ENCODE data around the gene CFAP20DC.
"Not testable (repeated sequence)": the region's sequence is repeated elsewhere in the genome, so short reads cannot be mapped to it uniquely, and the experiment has no call there.

The CFAP20DC gene

GRCh38 chr3:58864480-58864879 lies 185.3 kb downstream of the CFAP20DC start:
- no peak for DNase-seq

GRCh38 chr3:58863206-58863605 lies 186.6 kb downstream of the CFAP20DC start:
- no peak for DNase-seq

- DNase-seq = no peak
Observed at GRCh38 chr3:58861551-58861950, 188.3 kb downstream of the CFAP20DC start.

DNA sequence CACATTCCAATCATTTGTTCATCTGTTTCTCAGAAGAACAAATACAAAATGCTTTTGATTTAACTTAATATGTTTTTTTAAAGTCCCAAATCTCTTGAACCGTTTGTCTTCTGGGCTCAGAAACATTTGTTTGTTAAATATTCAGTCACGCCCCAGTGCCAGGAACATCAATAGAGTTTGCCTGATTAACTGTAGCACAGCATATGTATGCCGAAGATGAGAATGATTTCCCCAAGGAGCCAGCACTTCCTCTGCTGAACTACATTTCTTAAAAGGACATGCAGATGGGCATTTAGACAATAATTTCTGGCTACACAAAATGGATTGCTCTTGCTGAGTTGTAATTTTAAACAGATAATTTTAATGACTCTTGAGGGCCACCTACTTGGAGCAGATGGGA lies 191.7 kb downstream of the CFAP20DC start:
- DNase-seq = no peak

- DNase-seq = no peak
Observed at GRCh38 chr3:58857402-58857801, 192.4 kb downstream of the CFAP20DC start.

- DNase-seq = no peak
Observed at GRCh38 chr3:58848826-58849225, 201.0 kb downstream of the CFAP20DC start.

DNA sequence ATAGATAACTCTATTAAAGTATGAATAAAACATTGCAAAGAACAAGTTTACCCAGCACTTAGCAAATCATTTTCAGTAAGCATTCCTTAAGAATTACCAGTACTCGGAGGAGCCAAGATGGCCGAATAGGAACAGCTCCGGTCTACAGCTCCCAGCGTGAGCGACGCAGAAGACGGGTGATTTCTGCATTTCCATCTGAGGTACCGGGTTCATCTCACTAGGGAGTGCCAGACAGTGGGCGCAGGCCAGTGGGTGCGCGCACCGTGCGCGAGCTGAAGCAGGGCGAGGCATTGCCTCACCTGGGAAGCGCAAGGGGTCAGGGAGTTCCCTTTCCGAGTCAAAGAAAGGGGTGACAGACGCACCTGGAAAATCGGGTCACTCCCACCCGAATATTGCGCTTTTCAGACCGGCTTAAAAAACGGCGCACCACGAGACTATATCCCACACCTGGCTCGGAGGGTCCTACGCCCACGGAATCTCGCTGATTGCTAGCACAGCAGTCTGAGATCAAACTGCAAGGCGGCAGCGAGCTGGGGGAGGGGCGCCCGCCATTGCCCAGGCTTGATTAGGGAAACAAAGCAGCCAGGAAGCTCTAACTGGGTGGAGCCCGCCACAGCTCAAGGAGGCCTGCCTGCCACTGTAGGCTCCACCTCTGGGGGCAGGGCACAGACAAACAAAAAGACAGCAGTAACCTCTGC lies 207.6 kb downstream of the CFAP20DC start:
- not testable (repeated sequence) for DNase-seq

GRCh38 chr3:58840949-58841348 lies 208.9 kb downstream of the CFAP20DC start:
- no peak for DNase-seq

DNA sequence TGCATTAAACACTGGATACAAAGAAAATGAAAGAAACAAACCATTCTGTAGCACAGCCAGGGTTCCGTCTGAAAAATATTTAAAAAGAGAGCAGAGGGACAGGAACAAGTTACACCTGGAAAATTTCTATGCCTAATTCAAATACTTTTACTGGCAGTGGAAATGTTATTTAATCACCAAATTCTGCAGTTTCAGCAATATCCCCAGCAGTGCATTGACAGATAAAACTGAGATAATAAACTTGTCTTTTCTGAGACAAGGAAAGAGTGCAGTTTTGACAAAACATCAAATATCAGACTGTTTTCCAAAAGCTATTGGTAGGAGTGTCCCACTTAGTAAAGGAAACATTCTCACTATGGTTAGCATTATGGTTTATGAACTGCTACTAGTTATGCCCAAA lies 209.9 kb downstream of the CFAP20DC start:
- no peak for DNase-seq

GRCh38 chr3:58839187-58839586 lies 210.6 kb downstream of the CFAP20DC start:
- DNase-seq = no peak

GRCh38 chr3:58837856-58838255 lies 212.0 kb downstream of the CFAP20DC start:
- DNase-seq = no peak

GRCh38 chr3:58837141-58837843 lies 212.5 kb downstream of the CFAP20DC start:
- DNase-seq = no peak

DNA sequence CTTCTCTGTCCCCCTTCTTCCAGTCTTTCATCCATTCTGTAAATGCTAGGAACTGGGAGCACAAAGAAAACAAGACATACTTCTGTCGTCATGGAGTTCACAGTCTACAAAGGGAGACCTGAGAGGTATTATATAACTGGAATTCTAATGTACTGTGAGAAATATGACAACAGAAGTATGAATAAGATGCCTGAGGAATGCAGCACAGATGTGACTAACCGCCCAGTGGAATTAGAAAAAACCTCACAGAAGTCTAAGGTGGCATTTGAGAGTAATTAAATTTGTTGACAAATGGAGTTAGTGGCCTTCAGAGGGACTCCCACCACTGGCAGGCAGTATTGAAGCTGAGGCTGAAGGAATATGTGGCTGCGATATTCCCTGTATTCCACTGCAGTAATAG lies 214.7 kb downstream of the CFAP20DC start:
- no peak for DNase-seq

DNA sequence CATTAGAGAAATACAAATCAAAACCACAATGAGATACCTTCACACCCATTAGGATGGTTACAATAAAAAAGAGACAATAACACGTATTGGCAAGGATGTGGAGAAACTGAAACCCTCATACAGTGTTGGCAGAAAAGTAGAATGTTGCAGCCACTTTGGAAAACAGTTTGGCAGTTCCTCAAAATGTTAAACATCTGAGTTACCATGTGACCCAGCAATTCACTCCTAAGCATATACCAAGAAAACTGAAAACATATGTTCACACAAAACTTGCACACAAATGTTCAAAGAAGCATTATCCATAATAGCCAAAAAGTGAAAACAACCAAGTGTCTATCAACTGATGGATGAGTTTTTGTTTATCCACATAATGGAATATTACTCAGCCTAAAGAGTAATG lies 216.3 kb downstream of the CFAP20DC start:
- peak in 1 of 4 experiments; percentile 1 for DNase-seq

- DNase-seq = no peak
Observed at GRCh38 chr3:58829321-58830000, 220.4 kb downstream of the CFAP20DC start.

DNA sequence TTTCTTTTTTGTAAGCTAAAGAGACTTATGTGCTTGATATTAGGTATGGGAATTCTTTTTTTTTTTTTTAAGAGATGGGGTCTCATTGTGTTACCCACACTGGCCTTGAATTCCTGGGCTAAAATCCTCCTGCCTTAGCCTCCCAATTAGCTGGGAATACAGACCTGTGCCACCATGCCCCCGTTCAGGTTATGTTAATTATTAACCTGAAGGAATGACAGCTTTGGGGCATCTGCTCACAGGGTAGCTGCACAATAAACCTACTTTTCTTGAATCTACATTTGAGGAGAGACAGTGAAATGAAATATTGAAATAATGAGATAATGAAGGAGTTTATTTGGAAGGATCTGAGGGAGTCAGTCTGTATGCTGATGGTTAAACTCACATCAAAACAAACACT lies 225.0 kb downstream of the CFAP20DC start:
- DNase-seq = no peak

DNA sequence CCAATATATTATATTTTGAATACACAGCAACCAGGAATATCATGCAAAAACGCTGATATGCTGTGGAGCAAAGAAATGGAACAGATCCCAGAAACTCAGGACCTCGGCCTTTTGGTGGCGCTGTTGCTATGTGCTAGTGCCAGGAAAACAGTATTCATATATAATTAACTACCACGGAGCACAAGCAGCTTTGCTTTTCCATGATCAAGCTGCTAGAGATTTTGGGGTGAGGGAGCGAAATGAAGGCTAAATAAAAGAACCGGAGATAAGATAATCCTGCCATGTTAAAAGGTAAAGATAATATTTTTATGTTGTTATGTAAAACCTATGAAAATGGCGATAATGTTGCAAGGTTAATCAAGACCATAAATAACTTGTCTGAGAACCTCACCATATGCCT lies 225.5 kb downstream of the CFAP20DC start:
- DNase-seq = peak; percentile 36 to 62 (median 50)

DNA sequence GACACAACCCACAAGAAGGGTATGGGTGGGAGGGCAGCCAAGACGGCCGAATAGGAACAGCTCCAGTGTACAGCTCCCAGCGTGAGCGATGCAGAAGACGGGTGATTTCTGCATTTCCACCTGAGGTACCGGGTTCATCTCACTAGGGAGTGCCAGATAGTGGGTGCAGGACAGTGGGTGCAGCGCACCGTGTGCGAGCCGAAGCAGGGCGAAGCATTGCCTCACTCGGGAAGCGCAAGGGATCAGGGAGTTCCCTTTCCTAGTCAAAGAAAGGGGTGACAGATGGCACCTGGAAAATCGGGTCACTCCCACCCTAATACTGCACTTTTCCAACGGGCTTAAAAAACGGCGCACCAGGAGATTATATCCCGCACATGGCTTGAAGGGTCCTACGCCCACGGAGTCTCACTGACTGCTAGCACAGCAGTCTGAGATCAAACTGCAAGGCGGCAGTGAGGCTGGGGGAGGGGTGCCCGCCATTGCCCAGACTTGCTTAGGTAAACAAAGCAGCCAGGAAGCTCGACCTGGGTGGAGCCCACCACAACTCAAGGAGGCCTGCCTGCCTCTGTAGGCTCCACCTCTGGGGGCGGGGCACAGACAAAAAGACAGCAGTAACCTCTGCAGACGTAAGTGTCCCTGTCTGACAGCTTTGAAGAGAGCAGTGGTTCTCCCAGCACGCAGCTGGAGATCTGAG lies 243.1 kb downstream of the CFAP20DC start:
- not testable (repeated sequence) for DNase-seq

DNA sequence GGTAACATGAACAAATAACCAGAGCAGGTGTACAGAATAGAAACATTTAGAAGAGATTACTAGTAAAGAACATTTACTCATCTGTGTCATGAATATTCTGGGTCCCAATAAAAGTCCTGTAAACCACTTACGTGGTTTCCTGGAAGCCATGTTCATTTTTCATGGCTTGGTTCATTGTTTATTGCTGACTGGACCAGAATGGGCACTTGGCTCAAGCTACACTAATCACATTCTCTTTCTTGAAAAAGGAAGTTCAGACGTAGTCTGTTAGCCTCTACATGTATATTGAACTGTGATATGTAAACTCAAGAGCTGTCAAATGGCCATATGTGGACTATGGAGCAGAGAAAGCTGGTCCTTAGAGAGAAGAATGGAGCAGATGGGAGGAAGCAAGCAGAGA lies 244.9 kb downstream of the CFAP20DC start:
- no peak for DNase-seq

DNA sequence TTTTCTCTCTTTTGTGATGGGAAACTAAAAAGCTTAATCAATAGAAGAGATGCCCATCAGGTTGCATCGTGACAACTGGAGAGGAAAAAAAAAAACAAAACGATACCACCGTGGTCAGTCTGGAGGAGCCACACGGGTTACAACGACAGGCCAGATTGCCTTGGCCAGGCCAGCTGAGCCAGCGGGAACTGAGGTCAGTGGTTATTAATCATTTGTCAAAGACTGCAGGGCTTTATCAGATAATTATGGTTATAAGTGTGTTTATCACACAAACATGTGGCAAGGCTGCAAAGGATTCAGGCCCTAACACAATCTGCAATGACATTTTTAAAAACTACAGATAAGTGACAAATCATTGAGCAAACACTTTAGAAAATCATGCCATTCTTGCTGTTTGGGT lies 248.3 kb downstream of the CFAP20DC start:
- no peak for DNase-seq

GRCh38 chr3:58800940-58801339 lies 248.9 kb downstream of the CFAP20DC start:
- no peak for DNase-seq

DNA sequence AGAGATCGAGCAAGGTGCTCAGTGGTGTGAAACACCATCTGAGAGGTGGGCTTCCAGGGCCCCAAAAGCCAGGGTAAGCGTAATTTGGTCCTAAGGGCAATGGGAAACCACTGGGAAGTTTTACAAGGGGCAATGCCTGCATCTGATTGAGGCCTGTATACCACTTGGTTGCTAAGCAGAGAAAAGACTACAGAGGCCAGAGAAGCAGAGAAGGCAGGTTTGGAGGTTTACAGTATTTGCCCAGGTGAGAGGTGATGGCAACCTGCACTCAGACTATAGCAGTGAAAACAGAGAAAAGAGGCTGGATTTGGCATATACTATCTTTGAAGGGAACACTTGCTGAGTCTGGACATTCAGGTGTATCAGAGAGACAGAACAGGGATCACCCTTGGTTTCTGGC lies 249.8 kb downstream of the CFAP20DC start:
- no peak for DNase-seq

DNA sequence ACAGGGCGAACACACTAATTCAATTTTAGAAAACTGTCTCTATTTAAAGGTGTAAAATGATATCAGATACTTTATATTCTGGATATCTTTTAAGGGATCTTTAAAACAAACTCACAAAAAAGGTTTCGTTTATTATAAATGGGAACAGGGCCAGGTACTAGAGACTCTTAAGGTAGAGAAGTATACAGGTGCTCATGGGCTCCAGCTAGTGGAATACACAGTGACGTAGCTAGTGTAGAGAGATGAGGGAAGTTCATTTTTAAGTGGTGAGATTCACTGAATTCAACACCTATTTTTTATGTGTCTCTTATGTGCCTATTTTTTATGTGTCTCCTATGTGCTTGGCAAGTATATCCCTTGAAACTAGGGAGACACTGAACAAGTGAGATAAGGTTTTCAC lies 250.6 kb downstream of the CFAP20DC start:
- no peak for DNase-seq

Data from suppressor macrophage (primary cell).